SJSA1 (cell line): ENCODE data around the gene SLC39A6. TPM values are rescaled to one million over a fixed set of nuclear protein-coding genes. Genes with fewer than 3 reads are reported as not detected.
"Not testable (repeated sequence)": the region's sequence is repeated elsewhere in the genome, so short reads cannot be mapped to it uniquely, and the experiment has no call there.

Experiments used
- DNase-seq, 2 experiments: peaks; one replicate each; pipeline ENCODE4 v3.0.0-alpha.2; 2015 to 2020; ENCODE audit warnings: low spot score in 2 of 2, low read depth in 1 of 2
- H3K27ac ChIP-seq: fragments of 250-450 bp; sonication (Bioruptor Pico); 2 replicates; pipeline ENCODE4 v1.5.1; 2020; ENCODE audit warnings: mild to moderate bottlenecking, moderate library complexity
- H3K27me3 ChIP-seq: fragments of 250-450 bp; sonication (Bioruptor Pico); replicated peaks from 2 replicates; pipeline ENCODE4 v1.5.1; 2020; ENCODE audit warnings: mild to moderate bottlenecking, moderate library complexity
- H3K36me3 ChIP-seq: fragments of 250-450 bp; sonication (Bioruptor Pico); 2 replicates; pipeline ENCODE4 v1.5.1; 2020; ENCODE audit warnings: mild to moderate bottlenecking
- H3K4me1 ChIP-seq: fragments of 250-450 bp; sonication (Bioruptor Pico); replicated peaks from 2 replicates; pipeline ENCODE4 v1.6.1; 2021; ENCODE audit warnings: mild to moderate bottlenecking
- H3K4me3 ChIP-seq: fragments of 250-450 bp; sonication (Bioruptor Pico); 2 replicates; pipeline ENCODE4 v1.5.1; 2020; ENCODE audit warnings: mild to moderate bottlenecking
- H3K9me3 ChIP-seq: fragments of 250-450 bp; sonication (Bioruptor Pico); replicated peaks from 2 replicates; pipeline ENCODE4 v1.5.1; 2020; ENCODE audit warnings: mild to moderate bottlenecking
- total RNA-seq: library from RNA; depleted of rRNA; stranded (reverse); fragments of >200 nt; shearing (Covaris generic); gene quantifications from 2 replicates; pipeline ENCODE4 v1.2.3, GENCODE V29; 2014

Gene SLC39A6
- total RNA-seq, 1 experiment from 2014 or later: 88.0 TPM

DNA sequence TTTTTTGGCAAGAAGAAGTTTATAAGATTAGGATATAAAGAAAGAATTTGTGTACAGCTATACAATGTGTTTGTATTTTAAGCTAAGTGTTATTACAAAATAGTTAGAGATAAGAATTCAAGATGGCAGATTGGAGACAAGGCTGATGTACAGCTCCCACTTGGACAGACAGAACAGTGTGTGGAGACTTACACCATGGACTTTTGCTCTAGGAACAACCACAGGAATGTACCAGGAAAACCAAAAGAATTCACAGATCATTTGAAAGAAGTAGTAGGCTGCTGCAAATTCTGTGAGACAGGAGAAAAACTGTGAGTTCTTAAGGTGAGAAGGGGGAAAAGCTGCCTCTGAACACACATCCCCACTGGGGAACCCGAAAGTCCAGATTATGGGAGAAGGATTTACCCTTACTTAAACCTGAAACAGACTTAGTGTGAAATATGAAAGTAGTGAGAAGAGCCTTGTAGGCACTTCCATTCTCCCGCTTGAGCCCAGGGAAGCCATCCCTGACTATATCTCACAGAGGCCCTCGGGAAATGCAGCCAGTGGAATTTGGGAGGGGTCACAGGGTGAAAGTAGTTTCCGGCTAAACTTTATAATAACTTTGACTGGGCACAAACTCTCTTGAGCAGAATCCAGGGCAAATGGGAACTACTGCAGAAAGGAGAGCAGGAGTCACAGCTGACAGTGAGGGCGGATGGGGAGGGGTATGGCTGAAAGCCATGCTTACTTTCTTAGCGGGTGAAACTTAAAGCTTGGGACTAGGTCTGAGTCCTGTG, 50.2 kb downstream of the SLC39A6 start:
- no peak overlapping the region for H3K27ac ChIP-seq
- DNase-seq: no peak
- no peaks in the 10 kb centered on the region for H3K27me3 ChIP-seq
- H3K4me3 ChIP-seq: no peak overlapping the region
- H3K4me1 ChIP-seq: peaks cover 15% of the 10 kb centered on the region
- H3K36me3 ChIP-seq: no peaks in the 10 kb centered on the region
- no peaks in the 10 kb centered on the region for H3K9me3 ChIP-seq

DNA sequence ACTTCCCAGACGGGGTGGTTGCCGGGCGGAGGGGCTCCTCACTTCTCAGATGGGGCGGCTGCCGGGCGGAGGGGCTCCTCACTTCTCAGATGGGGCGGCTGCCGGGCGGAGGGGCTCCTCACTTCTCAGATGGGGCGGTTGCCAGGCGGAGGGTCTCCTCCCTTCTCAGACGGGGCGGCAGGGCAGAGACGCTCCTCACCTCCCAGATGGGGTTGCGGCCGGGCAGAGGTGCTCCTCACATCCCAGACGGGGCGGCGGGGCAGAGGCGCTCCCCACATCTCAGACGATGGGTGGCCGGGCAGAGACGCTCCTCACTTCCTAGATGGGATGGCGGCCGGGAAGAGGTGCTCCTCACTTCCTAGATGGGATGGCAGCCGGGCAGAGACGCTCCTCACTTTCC, 51.4 kb downstream of the SLC39A6 start:
- H3K9me3 ChIP-seq, DNase-seq, H3K27me3 ChIP-seq, H3K27ac ChIP-seq, H3K4me3 ChIP-seq, H3K36me3 ChIP-seq: not testable (repeated sequence)
- peaks cover 21% of the 10 kb centered on the region for H3K4me1 ChIP-seq

DNA sequence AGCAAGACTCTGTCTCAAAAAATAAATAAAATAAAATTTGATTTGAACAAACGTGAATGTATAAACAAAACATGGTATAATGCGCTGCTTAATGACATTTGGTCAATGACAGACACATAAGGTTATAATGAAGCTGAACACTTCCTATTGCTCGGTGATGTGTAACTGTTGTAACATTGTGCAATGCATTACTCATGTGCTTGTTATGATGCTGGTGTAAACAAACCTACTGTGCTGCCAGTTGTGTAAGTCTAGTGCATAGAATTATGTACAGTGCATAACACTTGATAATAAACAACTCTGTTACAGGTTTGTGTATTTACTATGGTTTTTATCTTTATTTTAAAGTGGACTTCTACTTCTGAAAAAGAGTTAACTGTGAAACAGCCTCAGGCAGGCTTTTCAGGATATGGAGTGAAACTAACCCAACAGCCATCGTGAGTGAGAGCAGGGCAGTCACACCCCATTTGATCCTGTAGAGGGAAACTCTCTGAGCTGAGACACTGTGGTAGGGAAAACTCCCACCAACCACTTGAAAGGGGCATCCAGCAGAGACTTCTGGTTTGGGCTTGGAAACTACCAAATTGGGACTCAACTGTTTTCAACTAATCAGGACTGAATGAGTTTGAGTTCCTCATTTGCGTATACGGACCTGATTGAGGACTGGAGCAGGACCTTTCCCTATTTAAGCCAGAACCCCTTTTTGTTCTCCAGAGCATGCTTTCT, 53.1 kb downstream of the SLC39A6 start:
- peak in 1 of 2 experiments; percentile 75 for DNase-seq
- peak overlapping the region; percentile 61 for H3K27ac ChIP-seq
- no peaks in the 10 kb centered on the region for H3K36me3 ChIP-seq
- peaks cover 21% of the 10 kb centered on the region for H3K4me1 ChIP-seq
- H3K4me3 ChIP-seq: no peak overlapping the region
- no peaks in the 10 kb centered on the region for H3K9me3 ChIP-seq
- no peaks in the 10 kb centered on the region for H3K27me3 ChIP-seq

- no peak overlapping the region for H3K4me3 ChIP-seq
- peaks cover 21% of the 10 kb centered on the region for H3K4me1 ChIP-seq
- H3K9me3 ChIP-seq: no peaks in the 10 kb centered on the region
- no peak overlapping the region for H3K27ac ChIP-seq
- no peaks in the 10 kb centered on the region for H3K27me3 ChIP-seq
- no peaks in the 10 kb centered on the region for H3K36me3 ChIP-seq
- DNase-seq: no peak
Observed at GRCh38 chr18:36074435-36074834, 54.7 kb downstream of the SLC39A6 start.

GRCh38 chr18:36073676-36074075, 55.5 kb downstream of the SLC39A6 start:
- Histone ChIP-seq H3K27ac (no peak overlapping the region), H3K9me3 (no peaks in the 10 kb centered on the region), H3K4me3 (no peak overlapping the region), H3K4me1 (peaks cover 18% of the 10 kb centered on the region), H3K36me3 (no peaks in the 10 kb centered on the region), H3K27me3 (no peaks in the 10 kb centered on the region)
- no peak for DNase-seq

DNA sequence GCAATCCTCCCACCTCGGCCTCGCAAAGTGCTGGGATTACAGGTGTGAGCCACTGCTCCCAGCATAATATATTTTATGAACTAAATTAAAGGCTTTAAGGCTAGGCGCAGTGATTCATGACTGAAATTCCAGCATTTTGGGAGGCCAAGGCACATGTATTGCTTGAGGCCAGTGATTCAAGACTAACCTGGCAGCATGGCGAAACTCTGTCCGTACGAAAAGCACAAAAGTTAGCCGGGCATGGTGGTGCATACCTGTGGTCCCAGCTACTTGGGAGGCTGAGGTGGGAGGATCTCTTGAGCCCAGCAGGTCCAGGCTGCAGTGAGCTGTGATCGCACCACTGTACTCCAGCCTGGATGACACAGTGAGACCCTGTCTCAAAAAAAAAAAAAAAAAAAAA, 56.7 kb downstream of the SLC39A6 start:
- peaks cover 21% of the 10 kb centered on the region for H3K4me1 ChIP-seq
- not testable (repeated sequence) for H3K27ac ChIP-seq, H3K4me3 ChIP-seq, DNase-seq, H3K36me3 ChIP-seq, H3K27me3 ChIP-seq, H3K9me3 ChIP-seq

GRCh38 chr18:36067055-36067957, 61.8 kb downstream of the SLC39A6 start, which contains the start of gene RPRD1A:
TSS of gene RPRD1A (minus strand) at chr18:36067559. CDS start at chr18:36067404, 155 bp downstream.
- peaks cover 6% of the 10 kb centered on the region; the same call in 1 of the 2 replicates for H3K4me1 ChIP-seq
- H3K27ac ChIP-seq: peak within 1 kb of the TSS; percentile 87
- peak; percentile 96 for DNase-seq
- H3K4me3 ChIP-seq: peak within 1 kb of the TSS; percentile 78
- H3K36me3 ChIP-seq: peaks cover 15% of the 10 kb centered on the region
- H3K27me3 ChIP-seq: no peaks in the 10 kb centered on the region
- H3K9me3 ChIP-seq: no peaks in the 10 kb centered on the region

GRCh38 chr18:36066686-36067054, 62.5 kb downstream of the SLC39A6 start:
- Histone ChIP-seq H3K9me3 (no peaks in the 10 kb centered on the region), H3K27me3 (no peaks in the 10 kb centered on the region), H3K4me1 (peaks cover 6% of the 10 kb centered on the region; the same call in 1 of the 2 replicates), H3K27ac (peak overlapping the region; percentile 87), H3K36me3 (peaks cover 15% of the 10 kb centered on the region), H3K4me3 (peak overlapping the region; percentile 78)
- no peak for DNase-seq

- Histone ChIP-seq H3K4me3 (peak overlapping the region; percentile 78), H3K4me1 (peaks cover 6% of the 10 kb centered on the region; the same call in 1 of the 2 replicates), H3K27me3 (no peaks in the 10 kb centered on the region), H3K36me3 (peaks cover 15% of the 10 kb centered on the region), H3K27ac (no peak overlapping the region), H3K9me3 (no peaks in the 10 kb centered on the region)
- no peak for DNase-seq
Observed at GRCh38 chr18:36066001-36066400, 63.1 kb downstream of the SLC39A6 start.

- DNase-seq, H3K27ac ChIP-seq, H3K9me3 ChIP-seq, H3K4me3 ChIP-seq, H3K4me1 ChIP-seq, H3K27me3 ChIP-seq: not testable (repeated sequence)
- H3K36me3 ChIP-seq: peaks cover 15% of the 10 kb centered on the region
Observed at GRCh38 chr18:36064809-36065079, 64.4 kb downstream of the SLC39A6 start.

- no peaks in the 10 kb centered on the region for H3K9me3 ChIP-seq
- no peaks in the 10 kb centered on the region for H3K27me3 ChIP-seq
- DNase-seq: no peak
- no peak overlapping the region for H3K27ac ChIP-seq
- H3K4me3 ChIP-seq: no peak overlapping the region
- peaks cover 6% of the 10 kb centered on the region; the same call in 1 of the 2 replicates for H3K4me1 ChIP-seq
- peaks cover 15% of the 10 kb centered on the region for H3K36me3 ChIP-seq
Observed at GRCh38 chr18:36064027-36064808, 64.9 kb downstream of the SLC39A6 start.

DNA sequence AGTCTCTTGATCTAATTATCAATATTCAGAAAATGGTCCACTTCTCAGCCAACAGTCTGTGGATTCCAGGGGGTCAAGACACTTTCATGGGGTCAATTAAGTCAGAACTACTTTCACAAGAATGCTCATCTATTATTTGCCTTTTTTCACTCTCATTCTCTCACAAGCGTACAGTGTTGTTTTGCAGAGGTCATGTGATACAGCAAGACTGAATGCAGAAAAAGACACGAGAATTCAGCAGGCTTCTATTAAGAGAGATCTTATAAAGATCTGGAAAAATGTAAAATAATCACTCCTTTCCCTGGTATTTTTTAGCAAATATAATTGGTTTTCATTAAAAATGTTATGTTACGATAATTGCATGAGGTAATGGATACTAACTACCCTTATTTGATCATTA, 70.5 kb downstream of the SLC39A6 start:
- no peak for DNase-seq
- H3K4me1 ChIP-seq: no peaks in the 10 kb centered on the region

More for the DNA sequence above, 70.5 kb downstream of the SLC39A6 start:
- H3K4me3 ChIP-seq: no peak overlapping the region
- H3K9me3 ChIP-seq: no peaks in the 10 kb centered on the region
- no peaks in the 10 kb centered on the region for H3K36me3 ChIP-seq
- H3K27ac ChIP-seq: no peak overlapping the region
- H3K27me3 ChIP-seq: no peaks in the 10 kb centered on the region
